Skin of body (tissue), 2 donors: ENCODE data around the gene PTPRJ. TPM values are rescaled to one million over a fixed set of nuclear protein-coding genes. Genes with fewer than 3 reads are reported as not detected.
"Not testable (repeated sequence)": the region's sequence is repeated elsewhere in the genome, so short reads cannot be mapped to it uniquely, and the experiment has no call there.

Experiments
- DNase-seq: peaks from one replicate; lab custom pipeline; 2025; lab: John Stamatoyannopoulos, UW
- total RNA-seq: library from RNA; depleted of rRNA; stranded (reverse); fragments of >200 nt; gene quantifications from one replicate; pipeline ENCODE4 v1.2.3, GENCODE V29; 2014

Gene PTPRJ
- total RNA-seq, 1 donor from 2014 or later = 8.1 TPM

DNA sequence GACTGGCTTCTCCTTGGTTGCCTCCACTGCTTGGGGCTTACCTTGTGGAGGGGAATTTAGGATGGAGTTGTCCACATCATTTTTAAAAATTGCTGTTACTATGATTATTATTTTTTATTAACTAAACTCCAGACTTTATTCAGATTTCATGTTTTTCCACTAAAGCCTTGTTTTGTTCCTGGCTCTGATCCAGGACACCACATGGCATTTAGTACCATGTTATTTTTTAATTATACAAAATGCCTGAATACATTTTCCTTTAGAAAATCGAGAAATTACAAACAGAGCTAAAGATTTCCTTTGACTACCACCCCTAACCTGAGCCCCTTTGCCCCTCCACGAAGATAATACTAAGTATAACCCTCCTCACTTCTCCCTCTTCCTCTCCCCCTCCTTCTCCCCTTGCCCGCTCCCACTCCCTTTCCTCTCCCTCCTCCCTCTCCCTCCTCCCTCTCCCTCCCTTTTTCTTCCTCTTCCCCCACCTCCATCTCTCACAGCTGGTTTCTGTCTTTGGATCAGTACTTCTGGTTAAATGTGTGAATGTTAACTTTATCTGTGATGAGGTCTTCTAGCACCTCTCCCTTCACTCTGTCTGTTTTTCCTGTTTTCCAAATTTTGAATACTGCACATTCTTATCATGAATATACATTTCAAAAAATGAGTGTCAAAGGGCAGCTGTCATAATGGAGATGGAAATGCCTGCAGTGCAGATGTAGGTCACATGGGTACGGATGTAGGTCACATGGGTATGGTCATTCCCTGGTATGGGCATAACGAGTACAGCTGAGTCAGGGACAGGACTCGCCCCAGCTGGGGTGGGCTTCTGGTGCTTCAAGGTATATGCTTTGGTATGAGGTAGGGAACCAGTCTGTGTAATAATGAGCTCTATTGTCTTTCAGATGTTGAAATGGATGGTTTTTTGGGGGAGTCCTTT, 181.9 kb downstream of the PTPRJ start:
- no peak for DNase-seq

DNA sequence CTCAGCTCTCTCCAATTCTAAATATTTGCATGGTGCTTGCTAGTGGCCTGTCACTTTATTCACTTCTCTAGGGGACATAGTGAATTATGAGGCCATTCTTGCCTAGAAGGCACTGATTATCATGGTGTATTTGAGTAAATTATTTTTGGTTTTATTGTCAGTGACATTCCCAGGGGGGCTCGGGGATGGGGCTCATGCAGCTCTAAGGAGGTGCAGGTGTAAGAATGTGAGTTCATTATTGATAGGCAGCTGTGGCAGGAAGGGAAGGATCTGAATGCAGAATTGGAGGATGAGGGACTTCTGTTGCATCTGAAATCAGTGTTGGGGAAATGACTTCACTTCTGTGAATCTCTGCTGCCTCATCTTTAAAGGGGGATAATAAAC, 182.5 kb downstream of the PTPRJ start:
- no peak for DNase-seq

DNA sequence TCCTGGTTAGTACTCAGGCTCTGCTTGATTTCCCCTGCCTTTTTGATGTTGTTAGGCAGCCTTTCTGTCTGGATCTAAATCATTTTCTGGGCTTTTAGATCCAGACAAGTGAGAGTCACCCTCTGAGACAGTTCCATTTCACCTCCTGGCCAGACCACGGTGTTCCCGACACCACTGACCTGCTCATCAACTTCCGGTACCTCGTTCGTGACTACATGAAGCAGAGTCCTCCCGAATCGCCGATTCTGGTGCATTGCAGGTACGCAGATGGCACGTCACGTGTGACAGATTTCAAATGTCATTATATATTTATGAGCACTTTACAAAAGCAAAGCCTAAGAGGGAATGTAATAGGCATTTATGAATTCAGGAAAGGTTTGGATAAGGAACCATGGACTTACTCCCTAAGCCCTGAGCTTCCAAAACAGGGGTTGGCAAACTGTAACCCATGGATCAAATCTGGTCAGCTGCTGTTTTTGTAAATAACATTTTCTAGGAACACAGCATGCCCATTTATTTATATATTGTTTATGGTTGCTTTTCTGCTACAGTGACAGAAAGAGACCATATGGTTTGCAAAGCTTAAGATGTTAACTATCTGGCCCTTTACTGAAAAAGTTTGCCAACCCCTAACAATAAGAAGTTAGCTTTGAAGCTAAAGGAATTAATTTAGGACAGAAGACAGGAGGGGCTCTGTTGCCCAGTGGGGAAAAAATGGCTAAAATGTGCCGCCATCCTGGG, 183.2 kb downstream of the PTPRJ start:
- no peak for DNase-seq

- no peak for DNase-seq
Observed at GRCh38 chr11:48164836-48165235, 184.5 kb downstream of the PTPRJ start.

GRCh38 chr11:48165426-48165825, 185.1 kb downstream of the PTPRJ start:
- DNase-seq = no peak

DNA sequence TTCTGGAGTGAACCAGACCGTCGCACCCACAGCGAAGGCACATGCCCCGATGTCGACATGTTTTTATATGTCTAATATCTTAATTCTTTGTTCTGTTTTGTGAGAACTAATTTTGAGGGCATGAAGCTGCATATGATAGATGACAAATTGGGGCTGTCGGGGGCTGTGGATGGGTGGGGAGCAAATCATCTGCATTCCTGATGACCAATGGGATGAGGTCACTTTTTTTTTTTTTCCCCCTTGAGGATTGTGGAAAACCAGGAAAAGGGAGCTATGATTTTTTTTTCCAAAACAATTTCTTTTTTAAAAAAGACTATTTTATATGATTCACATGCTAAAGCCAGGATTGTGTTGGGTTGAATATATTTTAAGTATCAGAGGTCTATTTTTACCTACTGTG, 187.0 kb downstream of the PTPRJ start:
- no peak for DNase-seq

DNA sequence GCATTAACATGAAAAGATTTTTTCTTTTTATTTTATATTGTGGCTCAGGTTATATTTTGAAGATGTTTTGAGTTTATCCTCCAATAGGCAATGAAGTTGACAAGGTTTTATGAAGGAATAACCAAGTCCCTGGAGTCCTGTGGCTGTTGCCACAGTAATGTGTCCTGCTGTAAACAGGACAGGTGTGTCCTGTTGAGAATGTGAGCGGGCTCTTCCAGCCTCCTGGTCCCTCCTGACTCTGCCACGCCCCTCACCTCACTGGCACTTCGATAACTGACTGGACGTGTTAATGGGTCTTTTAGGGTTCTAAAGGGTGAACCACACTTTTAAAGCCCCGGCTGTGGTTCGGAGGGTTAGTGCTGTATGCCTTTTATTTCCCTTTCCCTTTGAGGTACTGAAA, 188.5 kb downstream of the PTPRJ start:
- DNase-seq = no peak

- no peak for DNase-seq
Observed at GRCh38 chr11:48169259-48169658, 188.9 kb downstream of the PTPRJ start.

DNA sequence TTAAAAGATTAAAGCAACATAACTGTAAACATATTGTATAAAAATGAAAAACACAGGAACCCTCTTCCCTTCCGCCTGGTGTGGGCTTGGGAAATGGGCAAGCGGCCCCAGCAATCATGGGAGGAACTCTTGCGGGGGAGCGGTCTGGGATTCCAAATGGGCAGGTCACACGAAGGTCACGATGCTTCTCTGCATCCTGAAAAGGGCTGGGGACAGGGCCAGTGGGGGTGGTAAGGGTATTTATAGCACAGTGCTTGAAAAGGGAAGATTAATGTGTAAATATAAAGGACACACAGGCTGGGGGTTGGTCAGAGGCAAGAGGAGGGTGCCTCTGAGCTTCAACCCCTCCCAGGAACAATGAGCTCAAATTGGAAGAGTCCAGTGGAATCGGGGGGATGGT, 189.4 kb downstream of the PTPRJ start:
- no peak for DNase-seq

DNA sequence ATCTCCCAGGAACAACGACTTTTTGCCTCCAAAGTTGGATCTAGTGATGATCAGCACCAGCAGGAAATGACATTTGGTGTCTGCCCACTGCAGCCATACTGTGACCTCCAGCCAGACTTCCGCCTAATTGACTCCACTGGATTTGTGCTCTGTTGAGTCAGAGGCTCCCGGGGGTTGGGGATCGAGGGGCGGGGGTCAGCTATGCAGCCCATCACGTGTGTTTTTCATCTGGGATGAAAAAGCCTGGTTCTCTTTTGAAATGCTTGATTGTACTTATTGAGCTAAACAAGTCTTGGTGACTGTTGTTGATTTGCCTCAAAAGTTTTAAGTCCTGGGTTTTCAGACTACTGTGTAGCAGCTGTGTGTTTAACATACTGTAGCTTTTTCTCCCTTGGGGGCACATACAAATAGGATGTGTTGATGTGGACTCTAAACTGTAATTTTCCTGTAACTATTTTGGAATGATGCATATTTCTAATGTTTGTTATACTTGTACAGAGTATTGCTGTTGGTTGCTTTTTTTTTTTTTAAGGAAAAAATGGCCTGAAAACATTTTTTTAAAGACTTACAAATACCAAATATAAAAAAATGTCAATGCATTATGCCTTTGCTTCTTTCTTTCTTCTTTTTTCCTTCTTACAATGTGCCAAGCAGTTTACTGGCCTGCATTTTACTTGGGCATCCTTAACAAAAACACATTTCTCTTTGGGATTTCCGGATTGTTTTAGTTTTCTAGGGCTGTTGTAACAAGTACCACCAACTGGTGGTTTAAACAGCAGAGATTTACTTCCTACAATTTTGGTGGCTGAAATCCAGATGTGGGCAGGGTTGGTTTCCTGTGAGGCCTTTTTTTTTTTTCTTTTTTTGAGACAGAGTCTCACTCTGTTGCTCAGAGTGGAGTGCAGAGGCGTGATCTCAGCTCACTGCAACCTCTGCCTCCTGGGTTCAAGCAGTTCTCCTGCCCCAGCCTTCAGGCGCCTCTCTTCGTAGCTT, 190.2 kb downstream of the PTPRJ start:
- DNase-seq = peak; percentile 24

DNA sequence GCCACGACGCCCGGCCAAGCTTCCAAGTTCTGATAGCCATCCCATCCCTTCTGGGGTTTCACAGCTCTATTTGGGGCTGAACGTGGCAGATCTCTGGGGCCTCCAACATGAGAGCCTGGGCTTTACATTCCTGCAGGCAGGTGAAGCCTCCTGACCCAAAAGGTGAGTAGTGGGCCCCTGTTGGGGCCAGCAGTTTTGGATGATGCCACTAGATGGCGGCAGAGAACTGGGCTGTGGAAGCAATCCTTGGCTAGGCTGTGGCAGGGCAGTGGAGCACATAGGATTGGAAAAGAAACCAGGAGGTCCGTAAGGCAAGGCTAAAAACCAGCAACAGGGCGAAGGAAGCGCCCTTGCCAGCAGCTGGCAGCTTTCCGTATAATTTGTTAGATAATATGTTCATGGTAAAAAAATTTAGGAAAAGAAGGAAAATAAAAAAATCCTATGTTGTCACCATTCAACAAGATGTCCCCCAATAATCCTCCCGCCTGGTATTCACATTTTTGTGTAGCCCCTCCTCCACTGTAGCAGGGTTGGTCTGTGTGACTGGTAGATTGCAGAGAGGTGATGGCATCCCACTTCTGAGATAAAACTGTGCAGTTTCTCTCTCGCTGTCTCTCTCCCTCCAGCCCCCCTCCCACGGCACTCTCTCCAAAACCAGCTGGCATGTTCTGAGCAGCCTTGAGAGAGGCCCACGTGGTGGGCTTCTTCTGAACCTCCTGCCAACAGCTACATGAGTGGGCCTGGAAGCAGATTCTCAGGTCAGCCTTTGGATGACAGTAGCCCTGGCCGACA, 192.7 kb downstream of the PTPRJ start:
- DNase-seq = peak; percentile 24

DNA sequence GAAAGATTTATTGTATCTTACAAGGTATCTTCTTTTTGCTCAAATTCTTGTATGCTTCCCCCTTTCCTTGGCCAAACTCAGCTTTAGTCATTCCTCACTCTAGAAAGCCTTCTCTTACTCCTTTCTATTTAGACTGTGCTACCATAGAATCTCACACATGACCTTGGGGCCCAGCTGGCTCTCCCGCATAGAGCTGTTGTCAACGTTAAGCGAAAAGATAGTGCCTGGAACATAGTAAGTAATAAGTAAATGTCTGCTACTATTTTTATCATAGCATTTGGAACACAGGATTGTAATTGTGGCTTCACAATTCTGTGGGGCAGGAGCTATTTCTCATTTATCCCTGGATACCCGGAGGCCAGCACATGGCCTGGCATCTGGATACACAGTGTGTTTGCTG, 197.3 kb downstream of the PTPRJ start:
- DNase-seq = no peak

DNA sequence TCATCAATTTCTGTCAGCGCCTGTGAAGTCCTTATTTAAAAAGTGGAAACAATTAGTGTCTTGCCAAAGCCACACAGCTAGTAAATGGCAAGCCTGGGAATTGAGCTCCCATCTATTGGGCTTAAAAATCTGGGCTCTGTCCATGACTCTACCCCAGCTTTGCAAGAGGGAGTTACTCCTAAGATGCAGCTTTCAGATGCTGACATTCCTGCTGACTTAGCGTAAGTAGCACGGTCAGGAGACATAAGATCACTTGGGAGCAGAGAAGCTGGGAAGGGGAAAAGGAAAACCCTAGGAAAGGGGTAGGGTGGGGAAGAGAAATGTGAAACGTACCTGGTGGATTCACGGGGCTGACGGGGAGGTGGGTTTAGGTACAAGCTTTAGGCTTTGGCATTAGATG, 200.3 kb downstream of the PTPRJ start:
- DNase-seq = no peak

- no peak for DNase-seq
Observed at GRCh38 chr11:48182860-48183526, 202.6 kb downstream of the PTPRJ start.

DNA sequence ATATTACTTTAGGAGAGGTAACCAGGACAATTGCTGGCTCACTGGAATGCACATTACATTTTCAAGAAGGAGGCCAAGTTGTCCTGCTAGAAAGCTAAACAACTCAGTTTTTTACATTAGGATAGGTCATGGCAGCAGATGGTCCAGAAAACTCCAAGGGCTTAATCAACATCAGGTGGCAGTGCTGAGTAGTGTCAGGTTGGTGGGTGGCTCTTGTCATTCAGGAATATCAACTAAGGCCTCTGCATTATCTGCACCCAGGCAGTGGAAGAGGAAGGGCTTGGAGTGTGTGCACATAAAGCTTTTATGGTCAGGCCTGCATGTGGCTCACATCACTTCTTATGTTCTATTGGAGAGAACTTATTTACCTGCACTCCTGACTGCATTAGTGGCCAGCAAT, 204.1 kb downstream of the PTPRJ start:
- DNase-seq = no peak

GRCh38 chr11:48190906-48191654, 210.7 kb downstream of the PTPRJ start:
- DNase-seq = not testable (repeated sequence)

GRCh38 chr11:48193876-48194275, 213.5 kb downstream of the PTPRJ start:
- no peak for DNase-seq

DNA sequence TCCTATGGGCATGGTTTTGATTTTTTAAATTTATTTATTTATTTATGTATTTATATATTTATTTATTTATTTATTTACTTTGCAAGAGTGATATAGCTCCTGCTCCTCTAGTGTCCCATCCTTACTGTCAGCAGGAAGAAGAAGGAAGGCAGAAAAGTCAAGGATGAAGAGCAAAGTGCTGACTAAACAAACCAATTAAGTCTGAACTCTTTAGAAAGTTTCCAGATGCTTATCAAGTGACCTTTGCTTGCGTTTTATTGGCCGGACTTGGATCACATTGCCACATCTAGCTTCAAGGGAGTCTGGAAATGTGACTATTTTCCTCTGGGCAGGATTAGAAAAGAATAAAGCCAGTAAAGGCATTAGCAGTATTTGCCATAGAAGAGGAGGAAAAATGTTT, 227.5 kb downstream of the PTPRJ start:
- DNase-seq = no peak

- no peak for DNase-seq
Observed at GRCh38 chr11:48210052-48210451, 229.7 kb downstream of the PTPRJ start.
